HTERT RPE-1 (cell line): ENCODE measurements around the gene KLHL10.
"Not testable (repeated sequence)": the region's sequence is repeated elsewhere in the genome, so short reads cannot be mapped to it uniquely, and the experiment has no call there.

Source experiments
- in situ Hi-C: fragments of 300-500 bp; cut with MboI; formaldehyde crosslinking; loops from 4 replicates; pipeline ENCODE4 v1.14.3; 2020; ENCODE audit warnings: low sequenced_read_pairs

KLHL10 gene

DNA sequence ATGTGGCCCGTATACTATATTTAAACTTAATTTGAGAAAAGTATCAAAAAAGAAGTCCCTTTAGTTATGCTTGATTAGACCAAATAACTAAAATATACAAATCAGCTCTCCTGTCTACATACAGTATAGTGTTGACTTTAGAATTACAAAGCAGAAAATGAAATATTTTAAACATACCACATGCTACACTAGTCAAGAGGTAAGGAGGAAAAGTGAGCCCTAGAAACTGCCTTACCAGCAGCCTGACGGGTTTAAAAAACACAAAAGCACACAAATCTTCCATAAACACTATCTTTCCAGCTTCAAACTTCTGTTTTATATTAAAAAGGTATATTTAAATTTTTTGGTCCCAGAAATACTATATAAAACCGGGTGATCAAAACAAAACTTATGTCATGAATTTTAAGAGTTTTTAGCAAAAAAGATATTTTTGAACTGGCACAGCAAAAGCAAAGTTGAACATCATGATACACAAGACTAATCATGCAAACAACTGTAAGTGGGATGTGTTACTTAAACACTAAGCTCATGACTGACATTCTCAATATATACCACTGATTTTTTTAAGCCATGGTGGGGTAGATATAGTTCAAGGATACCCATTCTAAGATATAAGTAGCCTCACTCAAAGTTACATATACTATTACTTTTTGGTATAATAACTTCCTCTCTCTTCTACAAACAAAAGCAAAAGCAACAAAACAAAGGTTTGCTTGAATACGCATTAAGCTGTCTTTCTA lies 11.8 kb downstream of the KLHL10 start:
- in situ Hi-C loops: no loop called here

DNA sequence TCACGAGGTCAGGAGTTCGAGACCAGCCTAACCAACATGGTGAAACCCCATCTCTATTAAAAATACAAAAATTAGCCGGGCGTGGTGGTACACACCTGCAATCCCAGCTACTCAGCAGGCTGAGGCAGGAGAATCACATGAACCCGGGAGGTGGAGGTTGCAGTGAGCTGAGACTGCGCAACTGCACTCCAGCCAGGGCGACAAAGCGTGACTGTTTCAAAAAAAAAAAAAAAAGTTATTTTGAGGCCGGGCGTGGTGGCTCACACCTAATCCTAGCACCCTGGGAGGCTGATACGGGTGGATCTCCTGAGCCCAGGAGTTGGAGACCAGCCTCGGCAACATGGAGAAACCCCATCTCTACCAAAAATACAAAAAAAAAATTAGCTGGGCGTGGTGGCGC lies 13.8 kb downstream of the KLHL10 start:
- in situ Hi-C loops: not testable (repeated sequence)

DNA sequence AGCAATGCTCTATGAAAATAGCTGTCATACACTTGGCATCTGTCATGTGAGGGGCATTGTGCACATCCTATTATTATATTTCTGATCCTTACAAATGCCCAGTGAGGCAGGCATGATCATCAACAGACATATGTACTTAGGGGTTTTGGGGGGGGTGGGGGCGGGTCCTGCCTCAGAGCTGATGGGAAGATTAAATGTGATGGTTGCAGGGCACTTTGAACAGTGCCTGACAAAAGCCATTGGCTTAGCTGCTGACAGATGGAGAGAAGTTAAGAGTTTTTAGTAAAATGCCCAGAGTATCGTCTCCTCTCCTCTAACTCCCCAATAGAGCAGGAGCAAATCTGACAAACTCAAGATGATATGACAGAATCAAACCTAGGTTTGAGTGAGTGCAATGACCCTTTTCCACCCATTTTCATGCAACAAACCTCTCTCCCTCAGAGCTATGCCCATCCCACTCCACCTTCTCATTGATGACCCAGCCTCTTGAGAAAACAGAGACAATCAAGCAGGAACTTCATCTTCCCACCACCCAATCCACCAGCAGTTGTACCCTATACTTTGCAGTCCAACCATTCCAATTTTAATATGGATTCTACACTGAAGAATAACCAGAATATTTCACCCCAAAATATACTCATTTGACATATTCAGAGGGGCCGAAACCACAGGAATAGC lies 22.8 kb downstream of the KLHL10 start:
- in situ Hi-C loops: no loop called here

DNA sequence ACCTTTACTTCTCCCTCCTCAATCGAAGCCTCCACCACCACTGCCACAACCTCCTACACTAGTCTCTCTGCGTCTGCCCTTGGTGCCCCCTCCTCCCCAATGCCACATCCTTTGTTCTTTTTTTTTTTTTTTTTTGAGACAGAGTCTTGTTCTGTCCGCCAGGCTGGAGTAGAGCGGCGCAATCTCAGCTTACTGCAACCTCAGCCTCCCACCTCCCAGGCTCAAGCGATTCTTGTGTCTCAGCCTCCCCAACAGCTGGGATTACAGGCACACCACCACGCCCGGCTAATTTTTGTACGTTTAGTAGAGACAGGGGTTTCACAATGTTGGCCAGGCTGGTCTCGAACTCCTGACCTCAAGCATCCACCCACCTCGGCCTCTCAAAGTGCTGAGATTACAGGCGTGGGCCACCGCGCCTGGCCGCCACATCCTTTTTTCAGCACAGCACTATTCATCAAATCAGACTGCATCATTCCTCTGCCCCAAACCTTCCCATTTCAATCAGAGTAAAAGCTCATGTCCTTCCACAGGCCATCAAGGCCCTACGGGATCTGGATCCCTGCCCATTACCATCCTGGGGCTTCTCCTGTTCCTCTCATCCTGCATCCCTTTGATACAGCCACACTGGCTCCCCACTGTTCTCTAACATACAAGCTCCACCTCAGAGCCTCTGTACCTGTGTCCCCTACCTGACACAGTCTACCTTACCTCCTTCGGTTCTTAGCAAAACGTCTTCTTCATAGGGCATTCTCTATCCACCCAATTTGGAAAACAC lies 25.6 kb downstream of the KLHL10 start:
- in situ Hi-C loops: no loop called here

DNA sequence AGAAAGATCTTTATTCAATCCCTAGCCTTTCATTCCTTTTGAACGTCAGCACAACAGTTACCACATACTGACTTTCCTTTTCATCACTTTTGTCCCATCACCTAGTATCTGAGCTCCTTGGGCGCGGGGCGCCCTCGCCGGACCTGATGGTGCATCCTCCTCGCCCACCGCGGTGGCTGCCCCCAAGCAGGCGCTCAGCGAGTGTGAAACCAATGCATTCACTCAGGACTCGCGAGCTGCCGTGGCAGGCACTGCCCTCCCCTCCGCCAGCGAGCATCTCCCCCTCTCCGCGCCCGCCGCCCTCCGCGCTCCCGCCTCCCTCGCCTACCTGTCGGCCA lies 26.8 kb downstream of the KLHL10 start:
- in situ Hi-C loops: no loop called here

DNA sequence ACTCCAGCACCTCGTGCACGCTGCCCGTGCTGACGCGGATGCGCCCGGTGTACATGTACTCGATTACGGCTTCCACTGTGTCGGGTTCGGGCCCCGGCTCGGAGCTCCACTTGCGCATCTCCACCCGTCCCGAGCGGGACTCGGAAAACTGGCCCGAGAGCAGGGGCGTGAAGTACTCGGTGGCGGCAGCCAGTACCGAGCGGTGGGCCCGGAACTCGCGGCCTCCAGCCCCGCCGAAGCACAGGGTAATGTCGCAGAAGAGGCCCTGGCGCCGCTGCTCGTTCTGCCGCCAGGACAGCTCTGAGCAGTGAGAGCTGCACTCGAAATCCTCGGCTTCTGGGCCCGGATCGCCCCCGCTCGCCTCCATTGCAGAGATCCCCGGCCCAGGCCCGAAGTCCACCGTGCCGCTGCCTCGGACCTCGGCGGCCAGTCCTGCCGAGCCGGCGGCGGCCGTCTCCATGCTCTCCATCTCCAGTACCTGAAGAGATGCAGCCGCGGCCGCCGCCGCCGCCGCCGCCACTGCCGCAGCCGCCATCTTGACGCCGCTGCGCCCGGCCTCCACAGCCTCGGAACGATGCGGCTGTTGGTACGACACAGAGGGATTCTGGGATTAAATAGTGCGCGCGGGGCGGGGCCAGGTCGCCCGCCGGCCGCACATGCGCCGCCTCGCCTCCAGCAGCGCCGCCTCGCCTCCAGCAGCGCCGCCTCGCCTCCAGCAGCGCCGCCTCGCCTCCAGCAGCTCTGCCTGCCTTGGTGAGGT lies 27.4 kb downstream of the KLHL10 start, which contains the start of gene KLHL11:
TSS of gene KLHL11 (minus strand) at position 588 of the 760 bp plus-strand sequence. CDS start at position 535, 53 bp downstream.
- in situ Hi-C loops: no loop called here

DNA sequence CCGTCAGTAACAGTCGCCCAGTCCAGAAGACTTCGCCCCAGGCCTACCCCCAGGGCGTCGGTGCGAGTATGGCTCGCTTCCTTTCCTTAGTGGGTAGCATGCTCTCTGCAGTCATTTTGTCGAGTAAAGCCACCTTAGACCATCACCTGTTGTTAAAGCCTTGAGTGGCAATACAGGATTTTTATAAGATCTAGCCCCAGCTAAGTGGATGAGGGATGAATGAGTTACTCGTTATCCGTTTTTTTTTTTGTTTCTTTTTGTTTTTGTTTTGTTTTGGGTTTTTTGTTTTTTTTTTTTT lies 27.9 kb downstream of the KLHL10 start:
- in situ Hi-C loops: no loop called here

DNA sequence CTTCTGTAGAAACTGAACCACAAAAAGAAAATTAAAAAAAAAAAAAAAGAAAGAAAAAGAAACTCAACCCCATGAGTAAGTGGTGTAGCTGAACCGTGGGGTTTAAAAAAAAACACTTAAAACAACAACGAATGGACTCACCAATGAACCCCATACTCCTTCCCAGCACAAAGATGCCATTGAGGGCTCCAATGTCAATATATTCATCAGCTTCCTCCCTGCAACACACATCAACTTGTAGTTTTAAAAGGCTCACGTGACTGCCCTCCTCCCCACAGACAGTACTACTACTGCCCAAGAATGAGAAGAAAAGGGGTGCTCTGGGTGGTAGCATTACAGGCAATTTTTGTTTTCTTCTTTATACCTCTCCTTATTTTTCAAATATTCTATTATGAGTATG lies 30.9 kb downstream of the KLHL10 start:
- in situ Hi-C loops: no loop called here

DNA sequence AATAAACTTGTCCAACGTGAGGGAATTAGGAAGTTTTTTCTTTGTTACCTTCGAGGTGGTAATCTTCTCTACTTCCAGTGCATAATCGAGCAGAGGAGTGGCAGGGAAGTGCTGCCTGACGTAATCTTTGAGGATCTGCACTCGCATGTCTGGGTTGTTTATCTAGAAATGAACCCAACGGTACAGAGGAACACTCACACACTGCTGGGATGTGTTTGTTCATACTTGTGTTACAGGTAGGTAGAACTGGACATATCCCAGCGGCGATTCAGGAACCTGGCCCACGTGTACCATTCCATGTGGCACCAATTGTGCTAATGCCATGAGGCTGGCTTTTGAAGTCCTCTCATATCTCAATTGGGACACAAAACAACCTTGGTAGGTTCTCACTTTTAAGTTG lies 31.8 kb downstream of the KLHL10 start:
- in situ Hi-C loops: no loop called here

DNA sequence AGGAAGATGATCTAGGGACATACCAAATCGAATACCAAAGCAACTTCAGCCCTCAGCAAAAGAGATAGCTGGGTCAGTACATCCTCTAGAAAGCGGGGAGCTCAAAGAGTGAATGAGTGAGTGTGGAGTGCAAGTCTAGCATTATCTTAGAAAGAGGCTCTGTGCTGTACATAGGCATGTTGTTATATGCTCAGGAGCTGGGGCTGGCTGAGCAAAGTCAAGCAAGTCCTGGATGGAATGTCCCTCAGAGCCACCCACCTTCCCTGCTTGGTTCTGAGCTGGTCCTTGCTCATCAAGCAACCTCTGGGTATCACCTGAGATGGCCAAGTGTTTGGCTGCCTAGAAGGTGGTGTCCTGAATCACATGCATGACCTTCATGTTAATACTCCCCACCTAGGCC lies 32.5 kb downstream of the KLHL10 start:
- in situ Hi-C loops: no loop called here

DNA sequence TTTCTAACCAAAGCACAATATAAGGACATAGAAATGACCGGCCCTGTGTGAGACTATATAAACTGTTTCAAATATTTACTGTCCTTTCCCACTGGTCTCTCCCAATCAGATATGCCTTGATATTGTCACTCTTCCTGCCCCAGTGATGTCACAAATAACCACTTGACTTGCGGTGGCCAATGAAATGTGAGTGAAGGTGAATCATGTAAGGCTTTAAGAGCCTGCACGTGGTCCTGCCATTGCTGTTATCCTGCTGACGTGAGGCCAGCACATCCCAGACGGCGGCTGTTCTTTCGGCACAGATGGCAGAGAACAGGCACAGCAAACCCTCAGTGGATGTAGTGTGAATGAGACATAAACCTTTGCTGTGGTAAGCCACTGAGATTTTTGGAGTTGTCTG lies 33.0 kb downstream of the KLHL10 start:
- in situ Hi-C loops: no loop called here

DNA sequence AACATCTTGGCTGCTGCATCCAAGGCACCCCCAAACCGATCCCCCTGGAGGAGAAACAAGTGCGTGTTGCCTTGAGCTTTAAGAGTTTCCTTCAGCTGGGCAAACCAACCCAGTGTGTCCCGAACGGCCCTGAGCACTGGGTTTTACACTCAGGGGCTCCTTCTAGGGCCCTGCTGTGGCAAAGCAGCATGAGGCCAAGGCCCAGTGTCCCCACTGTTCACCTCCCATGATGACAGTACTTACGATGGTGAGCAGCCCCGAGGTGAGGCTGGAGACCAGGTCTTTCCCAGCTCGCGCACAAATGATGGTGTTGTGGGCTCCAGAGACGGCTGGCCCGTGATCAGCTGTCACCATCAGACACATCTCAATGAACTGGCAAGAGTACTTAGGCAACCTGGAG lies 34.2 kb downstream of the KLHL10 start:
- in situ Hi-C loops: no loop called here

DNA sequence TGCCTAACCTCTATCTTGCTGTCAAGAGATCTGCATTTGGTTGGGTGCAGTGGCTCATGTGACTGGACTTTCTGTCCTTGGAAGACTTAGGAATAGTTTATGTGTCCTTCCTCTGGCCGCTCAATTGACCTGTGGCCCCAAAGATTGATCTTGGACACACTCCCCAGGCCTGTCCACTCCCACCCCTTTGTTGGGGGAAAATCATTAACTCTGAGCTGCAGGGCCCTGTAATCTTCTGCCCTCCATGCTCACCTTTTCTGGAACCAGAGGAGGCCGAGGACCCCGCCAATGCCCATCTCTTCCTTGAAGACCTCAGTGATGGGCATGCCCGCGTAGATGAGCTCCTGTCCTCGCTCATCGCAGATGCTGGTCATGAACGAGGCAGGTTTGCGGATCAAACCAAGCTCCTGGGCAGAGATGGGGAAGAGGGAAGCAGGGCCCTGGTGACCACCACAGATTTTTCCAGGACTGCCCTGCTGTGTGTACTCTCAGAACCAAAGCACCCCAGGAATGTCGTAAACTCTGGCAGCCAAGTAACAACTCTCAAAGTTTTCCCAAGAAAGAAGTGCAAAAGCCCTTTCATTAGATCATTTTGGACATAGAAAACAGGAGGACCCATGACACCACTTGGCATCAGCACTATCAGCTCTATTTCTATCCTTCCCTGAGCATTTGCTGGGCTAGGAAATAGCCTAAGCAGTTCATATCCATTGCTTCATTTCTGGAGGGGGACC lies 36.1 kb downstream of the KLHL10 start:
- in situ Hi-C loops: no loop called here

DNA sequence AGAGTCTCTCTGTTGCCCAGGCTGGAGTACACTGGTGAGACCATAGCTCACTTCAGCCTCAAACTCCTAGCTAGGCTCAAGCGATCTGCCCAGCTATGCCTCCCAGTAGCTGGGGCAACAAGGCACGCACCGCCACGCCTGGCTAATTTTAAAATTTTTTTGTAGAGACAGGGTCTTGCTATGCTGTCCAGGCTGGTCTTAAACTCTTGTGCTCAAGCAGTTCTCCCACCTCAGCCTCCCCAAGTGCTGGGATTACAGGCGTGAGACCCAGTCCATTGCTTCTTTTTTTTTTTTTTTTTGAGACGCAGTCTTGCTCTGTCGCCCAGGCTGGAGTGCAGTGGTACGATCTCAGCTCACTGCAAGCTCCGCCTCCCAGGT lies 36.7 kb downstream of the KLHL10 start:
- in situ Hi-C loops: not testable (repeated sequence)

DNA sequence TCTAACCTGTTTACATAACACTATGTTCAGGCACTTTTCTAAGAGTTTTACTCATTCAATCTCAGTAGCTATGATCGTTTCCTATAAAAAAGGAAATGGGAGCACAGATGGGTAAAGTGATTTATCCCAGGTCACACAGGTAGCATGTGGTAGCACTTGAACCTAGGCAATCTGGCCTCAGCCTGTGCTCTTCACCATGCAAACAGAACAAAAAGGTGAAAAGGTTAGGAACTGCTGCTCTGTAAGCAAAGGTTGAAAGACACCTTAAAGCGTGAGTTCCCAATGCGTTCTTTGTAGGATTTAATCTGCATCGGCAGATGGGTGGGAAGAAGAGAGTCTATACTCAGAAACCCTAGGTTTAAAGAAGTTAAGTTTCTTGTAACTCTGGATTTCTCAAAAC lies 42.5 kb downstream of the KLHL10 start:
- in situ Hi-C loops: no loop called here

DNA sequence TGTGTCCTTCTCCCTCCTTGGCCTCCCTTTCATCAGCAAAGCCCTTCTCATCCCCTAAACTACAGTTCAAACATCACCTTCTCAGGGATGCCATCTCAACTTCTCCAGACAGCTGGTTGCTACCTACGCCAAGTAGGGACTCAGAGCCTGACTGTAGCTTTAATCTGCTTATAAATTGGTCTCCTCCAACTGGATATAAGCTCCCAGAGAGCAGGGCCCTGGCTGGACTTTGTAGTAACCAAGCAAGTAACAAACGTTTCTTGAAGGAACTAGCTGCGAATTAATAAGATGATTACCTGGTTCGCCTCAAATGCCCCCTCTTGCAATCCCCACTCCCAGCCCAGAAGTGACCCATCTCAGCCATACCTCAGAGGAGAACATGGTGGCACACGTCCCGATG lies 45.1 kb downstream of the KLHL10 start:
- in situ Hi-C loops: no loop called here

DNA sequence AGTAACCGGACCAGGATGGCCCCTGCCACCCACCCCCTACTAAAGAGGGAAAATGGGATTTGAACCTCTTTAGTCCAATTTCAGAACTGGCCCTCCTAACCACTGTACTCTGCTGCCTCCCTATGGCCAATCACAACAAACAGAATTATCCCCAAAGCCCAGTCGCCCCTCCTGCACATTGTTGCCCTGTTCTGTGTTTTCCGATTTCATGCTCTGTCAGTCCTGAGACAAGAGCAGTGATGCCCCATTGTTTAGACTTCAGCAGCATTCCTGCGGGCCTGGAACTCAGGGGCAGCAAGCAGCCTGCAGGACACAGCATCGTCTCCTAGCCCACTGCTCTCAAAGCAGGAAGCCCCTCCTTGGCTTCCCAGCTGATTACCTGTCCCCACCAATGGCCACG lies 48.1 kb downstream of the KLHL10 start:
- in situ Hi-C loops: no loop called here

DNA sequence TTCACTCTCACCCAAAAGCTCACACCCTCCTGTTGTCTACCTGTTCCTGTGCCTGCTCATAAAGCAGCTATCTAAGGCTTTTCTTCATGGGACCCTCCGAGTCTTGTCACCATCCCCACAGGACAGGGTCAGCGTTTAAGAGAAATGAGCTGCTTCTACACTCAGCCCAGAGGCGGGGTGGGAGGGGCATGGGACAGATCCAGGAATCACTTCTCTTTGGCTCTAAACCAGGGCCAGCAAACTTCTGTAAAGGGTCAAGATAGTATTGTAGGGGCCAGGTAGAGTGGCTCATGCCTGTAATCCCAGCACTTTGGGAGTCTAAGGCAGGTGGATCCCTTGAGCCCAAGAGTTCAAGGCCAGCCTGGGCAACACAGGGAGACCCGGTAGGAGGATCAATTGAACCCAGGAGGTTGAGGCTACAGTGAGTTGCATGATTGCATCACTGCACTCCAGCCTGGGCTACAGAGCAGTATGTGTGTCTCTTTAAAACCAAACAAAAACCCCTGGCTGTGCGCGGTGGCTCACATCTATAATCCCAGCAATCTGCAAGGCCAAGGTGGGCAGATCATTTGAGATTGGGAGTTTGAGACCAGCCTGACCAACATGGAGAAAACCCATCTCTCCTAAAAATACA lies 50.8 kb downstream of the KLHL10 start:
- in situ Hi-C loops: no loop called here

DNA sequence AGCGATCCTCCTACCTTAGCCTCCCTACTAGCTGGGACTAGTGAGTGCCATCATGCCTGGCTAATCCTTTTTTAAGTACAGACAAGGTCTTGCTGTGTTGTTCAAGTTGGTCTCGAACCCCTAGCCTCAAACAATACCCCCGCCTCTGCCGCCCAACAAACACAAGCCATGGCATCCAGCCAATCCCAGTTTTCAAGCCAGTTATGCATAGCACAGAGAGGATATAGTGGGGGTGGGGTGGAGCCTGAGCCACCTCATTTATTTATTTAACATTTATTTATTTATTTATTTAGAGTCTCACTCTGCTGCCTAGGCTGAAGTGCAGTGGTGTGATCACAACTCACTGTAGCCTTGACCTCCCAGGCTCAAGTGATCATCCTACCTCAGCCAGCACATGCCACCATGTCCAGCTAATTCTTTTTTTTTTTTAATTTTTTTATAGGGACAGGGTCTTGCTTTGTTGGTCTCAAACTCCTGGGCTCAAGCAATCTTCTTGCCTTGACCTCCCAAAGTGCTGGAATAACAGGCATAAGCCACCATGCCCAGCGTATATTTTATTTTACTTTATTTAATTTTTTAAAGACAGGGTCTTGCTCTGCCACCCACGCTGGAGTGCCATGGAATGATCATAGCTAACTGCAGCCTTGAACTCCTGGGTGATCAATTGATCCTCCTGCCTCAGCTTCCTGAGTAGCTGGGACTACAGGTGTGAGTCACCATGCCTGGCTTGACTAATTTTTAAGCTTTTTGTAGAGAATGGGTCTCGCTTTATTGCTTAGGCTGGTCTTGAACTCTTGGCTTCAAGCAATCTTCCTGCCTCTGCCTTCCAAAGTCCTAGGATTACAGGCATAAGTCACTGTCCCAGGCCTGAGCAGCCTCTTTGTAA lies 53.8 kb downstream of the KLHL10 start:
- in situ Hi-C loops: no loop called here
